HUES6 (cell line): ENCODE measurements around the gene DTNB.

ENCODE experiments used
- H3K27ac ChIP-seq: 2 replicates; pipeline ENCODE4 v1.7.0; 2013; ENCODE audit warnings: low read depth, mild to moderate bottlenecking, low read length, inconsistent platforms
- H3K27me3 ChIP-seq: 2 replicates; pipeline ENCODE4 v1.6.1; 2013; ENCODE audit warnings: low read length; ENCODE audit not compliant: control insufficient read depth, insufficient read depth
- H3K36me3 ChIP-seq: 2 replicates; pipeline ENCODE4 v1.6.1; 2013; ENCODE audit warnings: low read length; ENCODE audit not compliant: control insufficient read depth, insufficient read depth
- H3K4me1 ChIP-seq: 2 replicates; pipeline ENCODE4 v1.6.1; 2013; ENCODE audit warnings: low read length; ENCODE audit not compliant: control insufficient read depth, insufficient read depth
- H3K4me3 ChIP-seq: 2 replicates; pipeline ENCODE4 v1.5.1; 2013; ENCODE audit warnings: low read depth, low read length
- H3K9ac ChIP-seq: one replicate; pipeline ENCODE4 v1.6.1; 2013; ENCODE audit warnings: mild to moderate bottlenecking, low read length
- H3K9me3 ChIP-seq: 2 replicates; pipeline ENCODE4 v1.6.1; 2013; ENCODE audit warnings: low read depth, low read length; ENCODE audit not compliant: control insufficient read depth, insufficient read depth

The DTNB gene

DNA sequence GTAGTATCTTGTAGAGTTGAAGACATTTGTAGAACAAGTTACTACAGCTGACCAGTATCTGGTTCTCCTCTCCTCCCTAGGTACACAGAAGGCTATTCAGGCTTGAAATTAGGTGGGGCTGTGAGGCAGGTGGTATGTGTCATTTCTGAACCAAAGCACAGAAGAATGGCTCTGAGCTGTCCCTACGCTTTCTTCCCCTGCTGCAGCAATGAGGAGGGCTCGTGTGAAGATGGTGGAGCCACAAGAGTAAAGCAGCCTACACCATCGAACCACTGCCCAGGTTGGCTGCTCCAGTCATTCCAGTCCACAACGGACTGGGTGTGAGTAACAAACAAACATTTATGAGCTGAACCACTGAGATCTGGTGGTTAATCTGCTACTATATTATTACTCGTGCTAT lies 148.9 kb downstream of the DTNB start:
- Histone ChIP-seq H3K36me3 (0 out of 2 replicates have a peak, but pooled peaks cover 3% of the 10 kb centered on the region), H3K27me3 (no peaks in the 10 kb centered on the region), H3K4me1 (no peaks in the 10 kb centered on the region), H3K9me3 (no peaks in the 10 kb centered on the region), H3K9ac (no peak overlapping the region), H3K4me3 (no peak overlapping the region), H3K27ac (no peak overlapping the region)

DNA sequence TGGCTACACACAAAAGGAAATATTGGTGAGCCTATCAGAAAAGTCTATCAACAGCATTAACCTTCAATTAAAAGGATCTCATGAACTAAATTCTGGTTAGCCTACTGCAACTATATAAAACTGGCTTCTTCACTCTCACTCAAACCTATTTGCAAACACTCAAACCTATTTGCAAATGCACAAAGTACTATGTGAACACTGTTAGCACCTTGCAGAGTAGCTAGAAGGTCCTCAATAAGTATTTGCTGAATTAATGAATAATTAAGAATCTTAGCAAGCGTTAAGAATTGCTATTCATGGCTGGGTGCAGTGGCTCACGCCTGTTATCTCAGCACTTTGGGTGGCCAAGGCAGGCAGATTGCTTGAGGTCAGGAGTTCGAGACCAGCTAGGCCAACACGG lies 150.3 kb downstream of the DTNB start:
- H3K4me1 ChIP-seq: no peaks in the 10 kb centered on the region
- no peak overlapping the region for H3K27ac ChIP-seq
- no peak overlapping the region for H3K9ac ChIP-seq
- no peaks in the 10 kb centered on the region for H3K9me3 ChIP-seq
- H3K4me3 ChIP-seq: no peak overlapping the region
- no peaks in the 10 kb centered on the region for H3K36me3 ChIP-seq
- no peaks in the 10 kb centered on the region for H3K27me3 ChIP-seq

DNA sequence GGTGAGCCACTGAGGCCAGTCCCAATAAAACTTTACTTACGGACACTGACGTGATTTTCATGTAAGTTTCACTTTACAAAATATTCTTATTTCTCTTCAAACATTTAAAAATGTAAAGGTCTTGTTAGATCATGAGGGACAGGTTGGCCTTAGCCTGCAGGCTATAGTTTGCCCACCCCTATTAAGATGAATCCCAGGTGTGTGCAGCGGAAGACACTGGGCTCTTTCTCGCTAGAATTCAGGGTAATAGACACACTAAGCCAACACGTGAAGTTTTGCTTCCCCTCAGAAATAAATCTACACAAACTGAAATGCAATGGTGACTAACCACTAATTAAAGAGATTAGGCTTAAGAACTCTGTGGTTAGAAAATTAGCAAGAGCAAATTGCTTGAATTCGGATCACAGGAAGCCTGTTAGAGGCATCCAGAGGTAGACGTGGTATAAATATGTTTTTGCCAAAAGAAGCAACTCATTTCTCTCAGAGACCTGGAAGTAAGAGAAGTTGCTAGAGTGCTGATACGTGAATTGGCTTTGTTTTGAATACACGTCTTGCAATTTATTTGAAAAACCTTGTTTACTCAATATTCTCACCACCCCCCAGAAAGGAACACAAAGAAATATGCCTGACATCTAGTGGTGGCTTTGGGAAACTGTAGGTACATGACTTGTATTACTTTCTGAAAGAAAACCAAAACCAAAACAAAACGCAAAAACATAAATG lies 151.6 kb downstream of the DTNB start:
- no peak overlapping the region for H3K4me3 ChIP-seq

DNA sequence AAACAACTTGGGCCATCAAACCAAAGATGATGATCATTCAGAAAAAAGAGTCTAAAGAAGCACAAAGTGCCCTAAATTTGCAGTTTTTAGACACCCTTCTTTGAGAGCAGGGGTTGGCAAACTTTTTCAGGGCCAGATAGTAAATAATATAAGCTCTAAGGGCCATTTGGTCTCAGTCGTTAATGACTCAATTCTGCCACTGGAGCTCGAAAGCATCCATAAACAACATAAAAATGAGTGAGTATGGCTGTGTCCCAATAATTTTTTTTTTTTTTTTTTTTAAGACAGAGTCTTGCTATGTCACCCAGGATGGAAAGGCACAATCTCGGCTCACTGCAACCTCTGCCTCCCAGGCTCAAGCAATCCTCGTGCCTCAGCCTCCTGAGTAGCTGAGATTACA lies 152.3 kb downstream of the DTNB start:
- no peaks in the 10 kb centered on the region for H3K4me1 ChIP-seq
- H3K36me3 ChIP-seq: no peaks in the 10 kb centered on the region
- no peak overlapping the region for H3K9ac ChIP-seq
- H3K9me3 ChIP-seq: no peaks in the 10 kb centered on the region
- H3K27me3 ChIP-seq: no peaks in the 10 kb centered on the region
- no peak overlapping the region for H3K27ac ChIP-seq
- H3K4me3 ChIP-seq: no peak overlapping the region

More for the DNA sequence above, 151.6 kb downstream of the DTNB start:
- Histone ChIP-seq H3K9me3 (no peaks in the 10 kb centered on the region), H3K27me3 (no peaks in the 10 kb centered on the region), H3K27ac (no peak overlapping the region), H3K9ac (no peak overlapping the region), H3K4me1 (no peaks in the 10 kb centered on the region), H3K36me3 (no peaks in the 10 kb centered on the region)

DNA sequence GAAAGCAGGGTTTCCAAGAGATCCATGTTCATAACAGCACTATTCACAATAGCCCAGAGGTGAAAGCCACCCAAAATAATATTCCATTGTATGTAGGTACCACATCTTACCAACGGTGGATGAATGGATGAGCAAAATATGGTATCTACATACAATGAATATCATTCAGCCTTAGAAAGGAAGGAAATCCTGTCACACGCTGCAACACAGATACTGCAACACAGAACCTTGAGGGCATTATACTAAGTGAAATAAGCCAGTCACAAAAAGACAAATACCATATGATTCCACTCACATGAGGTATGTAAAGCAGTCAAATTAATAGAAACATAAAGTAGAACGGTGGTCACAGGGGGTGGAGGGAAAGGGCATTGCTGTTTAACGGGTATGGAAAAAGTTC lies 155.7 kb downstream of the DTNB start:
- no peak overlapping the region for H3K27ac ChIP-seq

DNA sequence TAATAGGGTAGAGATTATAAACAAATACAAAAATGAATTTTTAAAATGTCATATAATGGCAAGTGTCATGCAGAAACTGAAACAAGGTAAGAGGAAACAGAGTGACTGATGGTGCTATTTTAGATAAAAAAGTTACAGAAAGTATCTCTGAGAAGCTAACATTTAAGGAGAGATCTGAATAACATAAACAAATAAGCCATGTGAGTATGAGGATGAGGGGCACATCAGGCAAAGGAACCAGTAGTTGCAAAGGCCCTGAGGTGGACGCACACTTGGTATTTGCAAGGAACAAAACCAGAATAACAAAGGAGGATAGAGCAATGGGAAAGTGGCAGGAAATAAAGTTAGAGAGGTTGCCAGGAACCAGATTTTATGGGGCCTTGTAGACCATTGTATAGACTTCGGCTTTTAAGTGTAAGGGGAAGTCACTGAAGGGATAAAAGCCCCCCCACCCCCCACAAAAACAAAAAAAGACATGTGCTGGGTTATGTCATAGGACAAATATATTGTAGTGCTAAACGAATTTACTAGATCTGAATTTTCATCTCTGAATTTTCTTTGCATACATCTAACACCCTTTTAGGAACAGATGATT lies 159.2 kb downstream of the DTNB start:
- no peak overlapping the region for H3K9ac ChIP-seq

More for the DNA sequence above, 155.7 kb downstream of the DTNB start:
- Histone ChIP-seq H3K4me1 (no peaks in the 10 kb centered on the region; the same call in 1 of the 2 replicates), H3K4me3 (no peak overlapping the region), H3K36me3 (no peaks in the 10 kb centered on the region), H3K9me3 (no peaks in the 10 kb centered on the region), H3K27me3 (no peaks in the 10 kb centered on the region), H3K9ac (no peak overlapping the region)

DNA sequence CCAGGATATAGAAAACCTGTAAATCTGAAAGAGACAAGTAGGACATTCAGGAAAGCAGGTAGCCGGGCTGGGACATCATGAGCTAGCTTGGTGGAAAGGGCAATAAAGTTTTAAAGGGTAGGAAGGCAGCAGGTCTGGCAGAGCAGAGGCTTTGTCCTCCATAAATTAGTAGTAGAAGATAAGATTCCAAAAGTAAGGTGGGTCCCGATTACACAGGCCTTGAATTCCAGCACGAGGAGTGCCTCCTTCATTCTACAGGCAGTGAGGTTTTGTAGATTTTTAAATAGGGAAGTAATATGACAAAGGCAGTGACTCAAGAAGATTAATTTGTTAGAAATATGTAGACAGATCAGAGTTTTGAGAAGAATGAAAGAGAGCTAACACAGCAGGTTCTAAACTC lies 160.7 kb downstream of the DTNB start:
- no peak overlapping the region for H3K27ac ChIP-seq
- H3K27me3 ChIP-seq: no peaks in the 10 kb centered on the region
- no peaks in the 10 kb centered on the region for H3K36me3 ChIP-seq
- no peak overlapping the region for H3K4me3 ChIP-seq
- no peaks in the 10 kb centered on the region; the same call in 1 of the 2 replicates for H3K4me1 ChIP-seq
- H3K9ac ChIP-seq: no peak overlapping the region
- H3K9me3 ChIP-seq: no peaks in the 10 kb centered on the region

More for the DNA sequence above, 159.2 kb downstream of the DTNB start:
- Histone ChIP-seq H3K4me1 (no peaks in the 10 kb centered on the region; the same call in 1 of the 2 replicates), H3K9me3 (no peaks in the 10 kb centered on the region), H3K36me3 (no peaks in the 10 kb centered on the region), H3K27me3 (no peaks in the 10 kb centered on the region), H3K27ac (no peak overlapping the region), H3K4me3 (no peak overlapping the region)

DNA sequence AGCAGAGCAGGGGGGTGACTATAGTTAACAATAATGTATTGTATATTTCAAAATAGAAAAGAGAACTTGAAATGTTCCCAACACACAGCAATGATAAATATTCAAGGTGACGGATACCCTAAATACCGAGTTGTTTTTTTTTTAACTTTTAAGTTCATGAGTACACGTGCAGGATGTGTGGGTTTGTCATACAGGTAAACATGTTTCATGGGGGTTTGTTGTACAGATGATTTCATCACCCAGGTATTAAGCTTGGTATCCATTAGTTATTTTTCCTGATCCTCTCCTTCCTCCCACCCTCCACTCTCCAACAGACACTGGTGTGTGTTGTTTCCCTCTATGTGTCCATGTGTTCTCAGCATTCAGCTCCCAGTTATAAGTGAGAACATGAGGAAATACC lies 167.2 kb downstream of the DTNB start:
- Histone ChIP-seq H3K4me3 (no peak overlapping the region), H3K27me3 (no peaks in the 10 kb centered on the region), H3K4me1 (no peaks in the 10 kb centered on the region), H3K9me3 (no peaks in the 10 kb centered on the region), H3K9ac (no peak overlapping the region), H3K36me3 (no peaks in the 10 kb centered on the region), H3K27ac (no peak overlapping the region)

DNA sequence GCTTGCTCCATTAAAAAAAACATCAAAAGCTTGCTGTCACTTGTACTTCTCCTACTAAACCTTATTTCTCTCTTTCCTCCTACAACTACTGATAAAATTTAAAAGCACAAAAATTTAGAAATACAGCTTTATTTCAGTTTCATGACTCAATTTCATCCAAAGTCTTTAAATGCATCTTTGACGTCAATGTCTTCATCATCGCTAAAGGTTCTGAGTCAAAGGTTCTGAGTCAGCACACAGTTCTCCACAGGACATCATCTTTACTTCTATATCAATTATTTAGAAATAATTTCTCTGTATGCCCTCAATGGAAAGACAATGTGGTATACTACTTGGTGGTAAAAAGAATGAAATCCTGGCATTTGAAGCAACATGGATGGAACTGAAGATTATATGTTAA lies 167.8 kb downstream of the DTNB start:
- no peaks in the 10 kb centered on the region for H3K9me3 ChIP-seq
- H3K27me3 ChIP-seq: no peaks in the 10 kb centered on the region
- H3K27ac ChIP-seq: no peak overlapping the region
- H3K9ac ChIP-seq: no peak overlapping the region
- H3K4me3 ChIP-seq: no peak overlapping the region
- H3K4me1 ChIP-seq: no peaks in the 10 kb centered on the region
- H3K36me3 ChIP-seq: no peaks in the 10 kb centered on the region

DNA sequence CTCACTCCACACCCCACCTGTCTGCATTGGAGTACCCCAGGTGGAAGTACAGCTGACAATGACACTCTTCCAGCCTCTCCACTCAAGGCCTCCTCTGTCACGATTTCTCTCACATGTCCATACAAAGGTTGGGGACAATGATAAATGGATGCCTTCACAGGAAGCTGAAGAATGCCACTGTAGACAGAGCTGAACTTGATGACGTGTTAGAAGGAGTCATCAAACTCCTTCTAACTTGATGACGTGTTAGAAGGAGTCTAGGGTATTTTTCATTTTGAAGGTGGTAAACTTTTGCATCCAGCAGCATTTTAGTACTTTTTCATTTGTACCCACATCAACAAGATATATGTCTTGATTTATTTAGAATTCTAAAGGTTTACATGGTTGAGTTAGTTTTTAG lies 168.2 kb downstream of the DTNB start:
- H3K27ac ChIP-seq: no peak overlapping the region
- H3K9me3 ChIP-seq: no peaks in the 10 kb centered on the region
- no peaks in the 10 kb centered on the region for H3K36me3 ChIP-seq
- no peaks in the 10 kb centered on the region for H3K4me1 ChIP-seq
- no peak overlapping the region for H3K9ac ChIP-seq
- H3K27me3 ChIP-seq: no peaks in the 10 kb centered on the region
- no peak overlapping the region for H3K4me3 ChIP-seq

DNA sequence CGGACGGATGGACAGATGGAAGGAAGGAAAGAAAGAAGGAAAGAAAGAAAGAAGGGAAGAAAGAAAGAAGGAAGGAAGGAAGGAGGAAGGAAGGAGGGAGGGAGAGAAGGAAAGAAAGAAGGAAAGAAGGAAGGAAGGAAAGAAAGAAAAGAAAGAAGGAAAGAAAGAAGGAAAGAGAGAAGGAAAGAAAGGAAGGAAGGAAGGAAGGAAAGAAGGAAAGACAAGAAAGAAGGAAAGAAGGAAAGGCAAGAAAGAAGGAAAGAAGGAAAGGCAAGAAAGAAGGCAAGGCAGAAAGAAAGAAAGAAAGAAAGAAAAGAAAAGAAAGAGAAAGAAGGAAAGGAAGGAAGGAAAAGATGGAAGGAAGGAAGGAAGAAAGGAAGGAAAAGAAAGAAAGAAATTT lies 169.1 kb downstream of the DTNB start:
- Histone ChIP-seq H3K27ac (no peak overlapping the region), H3K4me3 (no peak overlapping the region), H3K9me3 (no peaks in the 10 kb centered on the region), H3K36me3 (no peaks in the 10 kb centered on the region), H3K9ac (no peak overlapping the region), H3K4me1 (no peaks in the 10 kb centered on the region), H3K27me3 (no peaks in the 10 kb centered on the region)
